ENCODE measurements around the gene IMMP2L.

GRCh38 chr7:111005445-111005844 lies 556.8 kb downstream of the IMMP2L start:
- TF ChIP-seq EZH2phosphoT487 (IDR thresholded peaks at IDR 0.05; ENCODE audit: insufficient read depth, low read depth) (no peak), EZH2 (IDR thresholded peaks at IDR 0.05; ENCODE audit: insufficient read depth, poor library complexity, severe bottlenecking) (no peak)

Data from GM23248 (cell line).